Occipital lobe (tissue), 2 donors: ENCODE results near the gene CTSV. TPM values are rescaled to one million over a fixed set of nuclear protein-coding genes. Genes with fewer than 3 reads are reported as not detected.
"Not testable (repeated sequence)": the region's sequence is repeated elsewhere in the genome, so short reads cannot be mapped to it uniquely, and the experiment has no call there.

Experiments used
- DNase-seq: peaks from one replicate; lab custom pipeline; 2025; lab: John Stamatoyannopoulos, UW
- total RNA-seq: library from RNA; depleted of rRNA; stranded (reverse); fragments of >200 nt; gene quantifications from one replicate; pipeline ENCODE4 v1.2.3, GENCODE V29; 2014

The CTSV gene
- total RNA-seq, 1 donor from 2014 or later = 0.94 TPM

GRCh38 chr9:97041898-97042297, 3.0 kb upstream of the CTSV start:
- no peak for DNase-seq

GRCh38 chr9:97039514-97039860, 545 bp upstream of the CTSV start:
- no peak for DNase-seq

- DNase-seq = not testable (repeated sequence)
Measured at GRCh38 chr9:97023505-97023904, 15.4 kb downstream of the CTSV start.

GRCh38 chr9:97013151-97014132, 25.5 kb downstream of the CTSV start:
- peak; percentile 71 for DNase-seq

GRCh38 chr9:97012617-97013016, 26.3 kb downstream of the CTSV start:
- not testable (repeated sequence) for DNase-seq

- DNase-seq = not testable (repeated sequence)
Measured at GRCh38 chr9:97002195-97002594, 36.7 kb downstream of the CTSV start.

- not testable (repeated sequence) for DNase-seq
Measured at GRCh38 chr9:97001338-97001737, 37.6 kb downstream of the CTSV start.

- DNase-seq = not testable (repeated sequence)
Measured at GRCh38 chr9:97000139-97000787, 38.7 kb downstream of the CTSV start.

- not testable (repeated sequence) for DNase-seq
Measured at GRCh38 chr9:96999733-97000132, 39.2 kb downstream of the CTSV start.

GRCh38 chr9:96997009-96997701, 41.8 kb downstream of the CTSV start:
- DNase-seq = not testable (repeated sequence)

GRCh38 chr9:96994531-96995016, 44.4 kb downstream of the CTSV start:
- DNase-seq = not testable (repeated sequence)

- not testable (repeated sequence) for DNase-seq
Measured at GRCh38 chr9:96992303-96992702, 46.6 kb downstream of the CTSV start.

GRCh38 chr9:96989747-96990318, 49.1 kb downstream of the CTSV start:
- DNase-seq = not testable (repeated sequence)

GRCh38 chr9:96984887-96985286, 54.1 kb downstream of the CTSV start:
- DNase-seq = not testable (repeated sequence)

- DNase-seq = not testable (repeated sequence)
Measured at GRCh38 chr9:96984139-96984538, 54.8 kb downstream of the CTSV start.

GRCh38 chr9:96983496-96984122, 55.3 kb downstream of the CTSV start:
- not testable (repeated sequence) for DNase-seq

Other genes with a start within 250 kb of the CTSV start
- 41.2 TPM for gene ZNF782, start 184.6 kb downstream of the CTSV start, total RNA-seq
- gene NUTM2G, start 110.3 kb downstream of the CTSV start, total RNA-seq = not detected